ENCODE data around the gene ATG7.
"Not testable (repeated sequence)": the region's sequence is repeated elsewhere in the genome, so short reads cannot be mapped to it uniquely, and the experiment has no call there.

ATG7 gene

GRCh38 chr3:11514191-11514821 is 242.1 kb downstream of the ATG7 start:
- DNase-seq, result peak; percentile 66

- DNase-seq, result no peak
Observed at GRCh38 chr3:11517601-11518000, 245.4 kb downstream of the ATG7 start.

- no peak for DNase-seq
Observed at GRCh38 chr3:11521167-11521566, 249.0 kb downstream of the ATG7 start.

GRCh38 chr3:11522398-11522715 is 250.2 kb downstream of the ATG7 start:
- DNase-seq, result no peak

- no peak for DNase-seq
Observed at GRCh38 chr3:11522953-11523571, 250.9 kb downstream of the ATG7 start.

GRCh38 chr3:11523572-11524101 is 251.4 kb downstream of the ATG7 start:
- peak; percentile 85 for DNase-seq

- DNase-seq, result not testable (repeated sequence)
Observed at GRCh38 chr3:11526121-11526520, 253.9 kb downstream of the ATG7 start.

GRCh38 chr3:11529281-11529680 is 257.1 kb downstream of the ATG7 start:
- no peak for DNase-seq

GRCh38 chr3:11530153-11530721 is 258.0 kb downstream of the ATG7 start:
- DNase-seq, result peak; percentile 66

- DNase-seq, result no peak
Observed at GRCh38 chr3:11532931-11533391, 260.8 kb downstream of the ATG7 start.

GRCh38 chr3:11534011-11534792 is 262.0 kb downstream of the ATG7 start:
- DNase-seq, result peak; percentile 59

- peak; percentile 44 for DNase-seq
Observed at GRCh38 chr3:11534793-11535101, 262.6 kb downstream of the ATG7 start.

- peak; percentile 10 for DNase-seq
Observed at GRCh38 chr3:11535243-11535960, 263.2 kb downstream of the ATG7 start.

- peak; percentile 15 for DNase-seq
Observed at GRCh38 chr3:11536132-11536935, 264.1 kb downstream of the ATG7 start.

- peak; percentile 5 for DNase-seq
Observed at GRCh38 chr3:11536936-11537612, 264.9 kb downstream of the ATG7 start.

- DNase-seq, result no peak
Observed at GRCh38 chr3:11538581-11538980, 266.4 kb downstream of the ATG7 start.

GRCh38 chr3:11539218-11539617 is 267.0 kb downstream of the ATG7 start:
- no peak for DNase-seq

- DNase-seq, result peak; percentile 5
Observed at GRCh38 chr3:11539677-11540076, 267.5 kb downstream of the ATG7 start.

- DNase-seq, result peak; percentile 11
Observed at GRCh38 chr3:11541321-11542303, 269.4 kb downstream of the ATG7 start.

- no peak for DNase-seq
Observed at GRCh38 chr3:11542551-11542950, 270.4 kb downstream of the ATG7 start.
